ENCODE measurements around the gene WDR72.

GRCh38 chr15:53473886-53474285 lies 285.6 kb downstream of the WDR72 start:
- TF ChIP-seq POLR2A (IDR thresholded peaks at IDR 0.05) (no peak), CTCF (IDR thresholded peaks at IDR 0.05) (no peak), POLR2AphosphoS5 (IDR thresholded peaks at IDR 0.05) (no peak), EP300 (IDR thresholded peaks at IDR 0.05) (no peak)

Measured in gastroesophageal sphincter (tissue), 3 donors.